ENCODE measurements around the gene C16orf74. TPM values are rescaled to one million over a fixed set of nuclear protein-coding genes. Genes with fewer than 3 reads are reported as not detected.
A peak's percentile ranks its signal among the peaks of the same experiment; 100 is the strongest.

Gene C16orf74
- total and polyA plus RNA-seq, 7 donors = 0.60 to 8.3 (median 1.4) TPM; not detected in 1

- Histone ChIP-seq H3K27ac (peak overlapping the region in 1 of 4 donors; percentile 4), H3K36me3 (peaks cover 53 to 93% (median 72%) of the 10 kb centered on the region in 4 donors), H3K4me3 (no peak overlapping the region), H3K9me3 (no peaks in the 10 kb centered on the region), H3K27me3 (no peaks in the 10 kb centered on the region), H3K4me1 (peaks cover 0 to 19% (median 12%) of the 10 kb centered on the region in 4 donors)
- intact Hi-C loops (cut with DNase I) = loop anchor here (5.0 kb wide), 1 partner anchor 58 kb away; no protein-coding TSS in a partner anchor
- peak; percentile 48 for DNase-seq
- TF ChIP-seq EP300 (IDR thresholded peaks at IDR 0.05) (no peak), POLR2A (IDR thresholded peaks at IDR 0.05) (no peak), POLR2AphosphoS5 (IDR thresholded peaks at IDR 0.05) (no peak)
- TF ChIP-seq, protein P1, sequence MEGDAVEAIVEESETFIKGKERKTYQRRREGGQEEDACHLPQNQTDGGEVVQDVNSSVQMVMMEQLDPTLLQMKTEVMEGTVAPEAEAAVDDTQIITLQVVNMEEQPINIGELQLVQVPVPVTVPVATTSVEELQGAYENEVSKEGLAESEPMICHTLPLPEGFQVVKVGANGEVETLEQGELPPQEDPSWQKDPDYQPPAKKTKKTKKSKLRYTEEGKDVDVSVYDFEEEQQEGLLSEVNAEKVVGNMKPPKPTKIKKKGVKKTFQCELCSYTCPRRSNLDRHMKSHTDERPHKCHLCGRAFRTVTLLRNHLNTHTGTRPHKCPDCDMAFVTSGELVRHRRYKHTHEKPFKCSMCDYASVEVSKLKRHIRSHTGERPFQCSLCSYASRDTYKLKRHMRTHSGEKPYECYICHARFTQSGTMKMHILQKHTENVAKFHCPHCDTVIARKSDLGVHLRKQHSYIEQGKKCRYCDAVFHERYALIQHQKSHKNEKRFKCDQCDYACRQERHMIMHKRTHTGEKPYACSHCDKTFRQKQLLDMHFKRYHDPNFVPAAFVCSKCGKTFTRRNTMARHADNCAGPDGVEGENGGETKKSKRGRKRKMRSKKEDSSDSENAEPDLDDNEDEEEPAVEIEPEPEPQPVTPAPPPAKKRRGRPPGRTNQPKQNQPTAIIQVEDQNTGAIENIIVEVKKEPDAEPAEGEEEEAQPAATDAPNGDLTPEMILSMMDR (IDR thresholded peaks at IDR 0.05) = no peak
- 94% methylated on average over 8 of the region's 8 CpGs for WGBS, 2 donors
Measured at GRCh38 chr16:85659336-85659735, 91.6 kb downstream of the C16orf74 start.

DNA sequence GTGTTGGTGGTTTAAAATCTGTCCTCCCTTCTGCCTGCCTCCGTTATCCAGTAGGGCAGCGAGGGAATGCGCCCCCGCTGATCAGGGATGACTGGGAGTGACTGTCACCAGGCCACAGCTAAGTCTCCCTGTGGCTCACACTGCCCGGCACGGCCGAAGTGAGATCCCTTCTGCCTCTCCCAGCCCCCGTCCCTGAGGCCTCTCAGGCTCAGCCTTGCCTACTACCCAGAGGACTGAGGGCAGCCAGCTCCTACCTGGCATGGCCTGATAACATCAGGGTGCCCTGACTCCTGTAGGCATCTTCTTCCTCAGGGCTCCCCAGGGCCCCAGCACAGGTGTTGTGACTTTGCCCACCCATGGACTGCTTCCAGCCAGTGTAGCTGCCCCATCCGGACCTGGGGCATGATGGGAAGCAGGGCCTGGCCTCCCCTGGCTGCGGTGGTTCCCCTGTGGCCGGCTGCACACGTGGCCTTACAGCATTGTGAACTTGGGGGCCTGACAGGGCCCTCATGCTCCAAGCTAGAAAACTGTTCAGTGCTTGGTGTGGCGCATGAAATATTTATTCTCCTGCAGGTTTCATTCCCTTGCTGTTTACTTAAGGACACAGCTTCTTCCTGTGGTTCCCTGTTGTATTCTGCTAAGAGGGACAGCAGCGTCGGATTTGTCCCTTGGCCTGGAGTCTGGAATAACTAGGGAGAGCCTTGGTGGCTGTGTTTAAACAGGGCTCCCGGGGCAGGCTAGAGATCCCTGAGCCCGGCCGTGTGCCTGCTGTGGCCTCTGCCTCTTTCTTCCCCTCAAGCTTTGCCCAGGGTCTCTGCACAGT, 92.2 kb downstream of the C16orf74 start:
- peak; percentile 61 for DNase-seq
- H3K4me3 ChIP-seq = no peak overlapping the region
- 86 to 93% methylated on average over 18 of the region's 18 CpGs for WGBS, 2 donors
- H3K9me3 ChIP-seq = no peaks in the 10 kb centered on the region
- intact Hi-C loops (cut with DNase I) = loop anchor here (5.0 kb wide), 1 partner anchor 59 kb away; no protein-coding TSS in a partner anchor
- no peaks in the 10 kb centered on the region for H3K27me3 ChIP-seq
- peaks cover 51 to 90% (median 71%) of the 10 kb centered on the region in 4 donors for H3K36me3 ChIP-seq
- no peak overlapping the region for H3K27ac ChIP-seq
- TF ChIP-seq EP300 (IDR thresholded peaks at IDR 0.05) (no peak), POLR2AphosphoS5 (IDR thresholded peaks at IDR 0.05) (no peak), POLR2A (IDR thresholded peaks at IDR 0.05) (no peak)
- TF ChIP-seq, protein P1 (IDR thresholded peaks at IDR 0.05) = no peak
- peaks cover 0 to 19% (median 12%) of the 10 kb centered on the region in 4 donors for H3K4me1 ChIP-seq

- H3K36me3 ChIP-seq = peaks cover 44 to 82% (median 64%) of the 10 kb centered on the region in 4 donors
Measured at GRCh38 chr16:85657996-85658395, 92.9 kb downstream of the C16orf74 start.

More at GRCh38 chr16:85657996-85658395, 92.9 kb downstream of the C16orf74 start:
- peak; percentile 34 for DNase-seq
- no peaks in the 10 kb centered on the region for H3K27me3 ChIP-seq
- no peak for TF ChIP-seq POLR2AphosphoS5 (IDR thresholded peaks at IDR 0.05)
- no peak for TF ChIP-seq EP300 (IDR thresholded peaks at IDR 0.05)
- no peak overlapping the region for H3K4me3 ChIP-seq
- no peaks in the 10 kb centered on the region for H3K9me3 ChIP-seq
- intact Hi-C loops (cut with DNase I) = loop anchor here (5.0 kb wide), 1 partner anchor 59 kb away; no protein-coding TSS in a partner anchor
- H3K4me1 ChIP-seq = peaks cover 0 to 23% (median 16%) of the 10 kb centered on the region in 4 donors
- 78 to 96% methylated on average over 3 of the region's 3 CpGs for WGBS, 2 donors
- H3K27ac ChIP-seq = no peak overlapping the region

Small RNA genes lying within 50 kb of the gene (small RNA-seq; reads per million reads assigned to genes)
- 0 reads per million in 3 donors for gene RN7SL381P
- 0 reads per million in 3 donors for gene RNU1-103P

Other genes with a start within 250 kb of the C16orf74 start
- 10 to 100 TPM; 30.8 to 76.7 (median 47.3) TPM for gene GSE1, start 137.8 kb downstream of the C16orf74 start, total RNA-seq
- 10 to 100 TPM; 12.0 to 49.5 (median 19.4) TPM for gene GSE1, start 137.8 kb downstream of the C16orf74 start, polyA plus RNA-seq
- under 1 TPM in 3 of 4 donors, not detected in 1; 0.16 to 0.54 (median 0.36) TPM for gene GINS2, start 62.1 kb downstream of the C16orf74 start, total RNA-seq
- gene GINS2, start 62.1 kb downstream of the C16orf74 start, polyA plus RNA-seq = 1 to 10 TPM; 1.8 to 9.6 (median 5.3) TPM
- gene EMC8, start 48.4 kb upstream of the C16orf74 start, total RNA-seq = 10 to 100 TPM; 23.2 to 38.8 (median 28.9) TPM
- 10 to 100 TPM; 13.8 to 23.7 (median 16.0) TPM for gene EMC8, start 48.4 kb upstream of the C16orf74 start, polyA plus RNA-seq
- 100 to 1,000 TPM; 700 to 868 (median 716) TPM for gene COX4I1, start 48.6 kb upstream of the C16orf74 start, total RNA-seq
- gene COX4I1, start 48.6 kb upstream of the C16orf74 start, polyA plus RNA-seq = 1,000 to 10,000 TPM; 1,379 to 1,922 (median 1,756) TPM
- gene IRF8, start 148.1 kb upstream of the C16orf74 start, total RNA-seq = 10 to 100 TPM in 1 of 4 donors, 1 to 10 TPM in 3; 3.5 to 10.8 (median 8.5) TPM
- 10 to 100 TPM; 18.5 to 74.0 (median 19.2) TPM for gene IRF8, start 148.1 kb upstream of the C16orf74 start, polyA plus RNA-seq